SK-N-SH treated with all-trans-retinoic acid at 6 μM for 48 hours (cell line): Measurements from ENCODE around the gene CLEC6A.

Experiments used
- ATAC-seq: fragments of 200-7000 bp; cut with Tn5 transposase; 3 replicates; pipeline ENCODE4 v1.9.1; 2020; ENCODE audit warnings: mild to moderate bottlenecking, moderate library complexity
- ARNTL ChIP-seq: fragments of 450-650 bp; formaldehyde crosslinking; IDR thresholded peaks from 2 replicates; pipeline ENCODE4 v1.5.0; 2020; ENCODE audit warnings: low read depth, mild to moderate bottlenecking, moderate library complexity, borderline replicate concordance
- BACH2 ChIP-seq: fragments of 250-450 bp; sonication (Bioruptor Pico); IDR thresholded peaks from 2 replicates; pipeline ENCODE4 v1.9.0; 2021; ENCODE audit warnings: mild to moderate bottlenecking, borderline replicate concordance
- CREB5 ChIP-seq: fragments of 250-450 bp; sonication (Bioruptor Pico); IDR thresholded peaks from 2 replicates; pipeline ENCODE4 v1.5.1; 2020; ENCODE audit warnings: low read depth, mild to moderate bottlenecking, moderate library complexity
- CSRNP3 ChIP-seq: fragments of 250-450 bp; sonication (Bioruptor Pico); IDR thresholded peaks from 2 replicates; pipeline ENCODE4 v1.5.1; 2021; ENCODE audit warnings: mild to moderate bottlenecking, moderate library complexity
- GLIS3 ChIP-seq: fragments of 250-450 bp; sonication (Bioruptor Pico); IDR thresholded peaks from 2 replicates; pipeline ENCODE4 v1.5.0; 2020; ENCODE audit warnings: mild to moderate bottlenecking, moderate library complexity
- ISL1 ChIP-seq: fragments of 250-450 bp; sonication (Bioruptor Pico); IDR thresholded peaks from 2 replicates; pipeline ENCODE4 v2.1.2; 2022; ENCODE audit warnings: mild to moderate bottlenecking, moderate library complexity
- OSR1 ChIP-seq: fragments of 250-450 bp; sonication (Bioruptor Pico); IDR thresholded peaks from 2 replicates; pipeline ENCODE4 v1.8.0; 2022; ENCODE audit warnings: moderate library complexity, mild to moderate bottlenecking, inconsistent platforms
- RARB ChIP-seq: fragments of 250-450 bp; sonication (Bioruptor Pico); IDR thresholded peaks from 2 replicates; pipeline ENCODE4 v1.8.0; 2021; ENCODE audit warnings: mild to moderate bottlenecking, moderate library complexity
- SNAI2 ChIP-seq: fragments of 250-450 bp; sonication (Bioruptor Pico); IDR thresholded peaks from 2 replicates; pipeline ENCODE4 v1.5.0; 2020; ENCODE audit warnings: mild to moderate bottlenecking, moderate library complexity
- TOX ChIP-seq: fragments of 250-450 bp; sonication (Bioruptor Pico); IDR thresholded peaks from 2 replicates; pipeline ENCODE4 v1.8.0; 2021; ENCODE audit warnings: mild to moderate bottlenecking, moderate library complexity, borderline replicate concordance
- ZC3H10 ChIP-seq: fragments of 250-450 bp; sonication (Bioruptor Pico); IDR thresholded peaks from 2 replicates; pipeline ENCODE4 v1.5.1; 2021; ENCODE audit warnings: mild to moderate bottlenecking, moderate library complexity
- ZFP3 ChIP-seq: fragments of 250-450 bp; sonication (Bioruptor Pico); IDR thresholded peaks from 2 replicates; pipeline ENCODE4 v1.5.0; 2020; ENCODE audit warnings: mild to moderate bottlenecking, moderate library complexity
- ZFP30 ChIP-seq: fragments of 450-650 bp; formaldehyde crosslinking; IDR thresholded peaks from 2 replicates; pipeline ENCODE4 v1.5.0; 2022; ENCODE audit warnings: mild to moderate bottlenecking, moderate library complexity
- ZNF565 ChIP-seq: fragments of 450-650 bp; formaldehyde crosslinking; conservative IDR thresholded peaks from 2 replicates; pipeline ENCODE4 v1.5.0; 2020; ENCODE audit warnings: low read depth, mild to moderate bottlenecking, moderate library complexity
- ZNF70 ChIP-seq: fragments of 450-650 bp; formaldehyde crosslinking; IDR thresholded peaks from 2 replicates; pipeline ENCODE4 v1.5.0; 2020; ENCODE audit warnings: mild to moderate bottlenecking, moderate library complexity
- ZNF8 ChIP-seq: fragments of 450-650 bp; formaldehyde crosslinking; IDR thresholded peaks from 2 replicates; pipeline ENCODE4 v1.5.0; 2020; ENCODE audit warnings: mild to moderate bottlenecking, moderate library complexity
- TF ChIP-seq, protein P1 (sequence below): fragments of 250-450 bp; sonication (Bioruptor Pico); IDR thresholded peaks from 2 replicates; pipeline ENCODE4 v1.8.0; 2020; ENCODE audit warnings: mild to moderate bottlenecking, moderate library complexity, borderline replicate concordance
- TF ChIP-seq, protein P2 (sequence below): fragments of 250-450 bp; sonication (Bioruptor Pico); IDR thresholded peaks from 2 replicates; pipeline ENCODE4 v1.5.0; 2020; ENCODE audit warnings: mild to moderate bottlenecking, moderate library complexity
- TF ChIP-seq, protein P3 (sequence below): fragments of 250-450 bp; sonication (Bioruptor Pico); IDR thresholded peaks from 2 replicates; pipeline ENCODE4 v1.8.0; 2021; ENCODE audit warnings: low read depth, mild to moderate bottlenecking, moderate library complexity, borderline replicate concordance

The CLEC6A gene

DNA sequence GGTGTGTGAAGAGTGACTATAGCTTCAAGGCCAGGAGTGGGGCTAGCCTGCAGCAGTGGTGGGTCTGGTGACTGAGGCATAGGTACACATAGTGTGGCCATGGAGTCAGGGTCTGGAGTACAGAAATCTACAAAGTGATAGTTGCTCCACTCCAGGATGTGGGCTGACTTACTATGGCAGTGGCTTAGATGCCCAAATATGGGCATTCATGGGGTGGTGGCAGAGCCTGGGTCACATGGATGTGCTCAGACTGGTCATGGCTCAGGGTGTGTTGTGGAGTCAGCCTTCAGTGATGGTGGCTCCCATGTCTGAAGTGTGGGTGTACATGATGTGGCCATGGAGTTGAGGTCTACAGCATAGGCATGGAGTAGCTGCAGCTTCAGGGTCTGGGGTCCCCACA, 27.3 kb downstream of the CLEC6A start (continued):
- TF ChIP-seq, protein P1, sequence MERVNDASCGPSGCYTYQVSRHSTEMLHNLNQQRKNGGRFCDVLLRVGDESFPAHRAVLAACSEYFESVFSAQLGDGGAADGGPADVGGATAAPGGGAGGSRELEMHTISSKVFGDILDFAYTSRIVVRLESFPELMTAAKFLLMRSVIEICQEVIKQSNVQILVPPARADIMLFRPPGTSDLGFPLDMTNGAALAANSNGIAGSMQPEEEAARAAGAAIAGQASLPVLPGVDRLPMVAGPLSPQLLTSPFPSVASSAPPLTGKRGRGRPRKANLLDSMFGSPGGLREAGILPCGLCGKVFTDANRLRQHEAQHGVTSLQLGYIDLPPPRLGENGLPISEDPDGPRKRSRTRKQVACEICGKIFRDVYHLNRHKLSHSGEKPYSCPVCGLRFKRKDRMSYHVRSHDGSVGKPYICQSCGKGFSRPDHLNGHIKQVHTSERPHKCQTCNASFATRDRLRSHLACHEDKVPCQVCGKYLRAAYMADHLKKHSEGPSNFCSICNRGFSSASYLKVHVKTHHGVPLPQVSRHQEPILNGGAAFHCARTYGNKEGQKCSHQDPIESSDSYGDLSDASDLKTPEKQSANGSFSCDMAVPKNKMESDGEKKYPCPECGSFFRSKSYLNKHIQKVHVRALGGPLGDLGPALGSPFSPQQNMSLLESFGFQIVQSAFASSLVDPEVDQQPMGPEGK (CRISPR knock-in tag): no peak
- TF ChIP-seq TOX (CRISPR knock-in tag): no peak
- no peak for TF ChIP-seq GLIS3 (CRISPR knock-in tag)
- TF ChIP-seq ZNF70 (CRISPR knock-in tag): no peak
- no peak for TF ChIP-seq ZNF8
- TF ChIP-seq, all 23 proteins: peak for 0

- no peak for ATAC-seq
- TF ChIP-seq, protein P2, sequence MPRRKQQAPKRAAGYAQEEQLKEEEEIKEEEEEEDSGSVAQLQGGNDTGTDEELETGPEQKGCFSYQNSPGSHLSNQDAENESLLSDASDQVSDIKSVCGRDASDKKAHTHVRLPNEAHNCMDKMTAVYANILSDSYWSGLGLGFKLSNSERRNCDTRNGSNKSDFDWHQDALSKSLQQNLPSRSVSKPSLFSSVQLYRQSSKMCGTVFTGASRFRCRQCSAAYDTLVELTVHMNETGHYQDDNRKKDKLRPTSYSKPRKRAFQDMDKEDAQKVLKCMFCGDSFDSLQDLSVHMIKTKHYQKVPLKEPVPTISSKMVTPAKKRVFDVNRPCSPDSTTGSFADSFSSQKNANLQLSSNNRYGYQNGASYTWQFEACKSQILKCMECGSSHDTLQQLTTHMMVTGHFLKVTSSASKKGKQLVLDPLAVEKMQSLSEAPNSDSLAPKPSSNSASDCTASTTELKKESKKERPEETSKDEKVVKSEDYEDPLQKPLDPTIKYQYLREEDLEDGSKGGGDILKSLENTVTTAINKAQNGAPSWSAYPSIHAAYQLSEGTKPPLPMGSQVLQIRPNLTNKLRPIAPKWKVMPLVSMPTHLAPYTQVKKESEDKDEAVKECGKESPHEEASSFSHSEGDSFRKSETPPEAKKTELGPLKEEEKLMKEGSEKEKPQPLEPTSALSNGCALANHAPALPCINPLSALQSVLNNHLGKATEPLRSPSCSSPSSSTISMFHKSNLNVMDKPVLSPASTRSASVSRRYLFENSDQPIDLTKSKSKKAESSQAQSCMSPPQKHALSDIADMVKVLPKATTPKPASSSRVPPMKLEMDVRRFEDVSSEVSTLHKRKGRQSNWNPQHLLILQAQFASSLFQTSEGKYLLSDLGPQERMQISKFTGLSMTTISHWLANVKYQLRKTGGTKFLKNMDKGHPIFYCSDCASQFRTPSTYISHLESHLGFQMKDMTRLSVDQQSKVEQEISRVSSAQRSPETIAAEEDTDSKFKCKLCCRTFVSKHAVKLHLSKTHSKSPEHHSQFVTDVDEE (CRISPR knock-in tag): no peak
- no peak for TF ChIP-seq RARB (CRISPR knock-in tag)
- TF ChIP-seq, protein P1 (CRISPR knock-in tag): no peak
- TF ChIP-seq, protein P3, sequence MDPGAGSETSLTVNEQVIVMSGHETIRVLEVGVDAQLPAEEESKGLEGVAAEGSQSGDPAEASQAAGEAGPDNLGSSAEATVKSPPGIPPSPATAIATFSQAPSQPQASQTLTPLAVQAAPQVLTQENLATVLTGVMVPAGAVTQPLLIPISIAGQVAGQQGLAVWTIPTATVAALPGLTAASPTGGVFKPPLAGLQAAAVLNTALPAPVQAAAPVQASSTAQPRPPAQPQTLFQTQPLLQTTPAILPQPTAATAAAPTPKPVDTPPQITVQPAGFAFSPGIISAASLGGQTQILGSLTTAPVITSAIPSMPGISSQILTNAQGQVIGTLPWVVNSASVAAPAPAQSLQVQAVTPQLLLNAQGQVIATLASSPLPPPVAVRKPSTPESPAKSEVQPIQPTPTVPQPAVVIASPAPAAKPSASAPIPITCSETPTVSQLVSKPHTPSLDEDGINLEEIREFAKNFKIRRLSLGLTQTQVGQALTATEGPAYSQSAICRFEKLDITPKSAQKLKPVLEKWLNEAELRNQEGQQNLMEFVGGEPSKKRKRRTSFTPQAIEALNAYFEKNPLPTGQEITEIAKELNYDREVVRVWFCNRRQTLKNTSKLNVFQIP (CRISPR knock-in tag): no peak
- no peak for TF ChIP-seq OSR1 (CRISPR knock-in tag)
- TF ChIP-seq ZFP30 (CRISPR knock-in tag): no peak
- TF ChIP-seq ZC3H10 (CRISPR knock-in tag): no peak
- TF ChIP-seq ZNF8: no peak
- no peak for TF ChIP-seq ZNF565 (CRISPR knock-in tag)
- no peak for TF ChIP-seq ISL1 (CRISPR knock-in tag)
- no peak for TF ChIP-seq CSRNP3 (CRISPR knock-in tag)
- TF ChIP-seq ZNF70 (CRISPR knock-in tag): no peak
- TF ChIP-seq TOX (CRISPR knock-in tag): no peak
- no peak for TF ChIP-seq SNAI2 (CRISPR knock-in tag)
- no peak for TF ChIP-seq ZFP3 (CRISPR knock-in tag)
- no peak for TF ChIP-seq ARNTL (CRISPR knock-in tag)
- TF ChIP-seq GLIS3 (CRISPR knock-in tag): no peak
- no peak for TF ChIP-seq CREB5 (CRISPR knock-in tag)
- no peak for TF ChIP-seq BACH2 (CRISPR knock-in tag)
Observed at GRCh38 chr12:8491646-8492530, 36.1 kb downstream of the CLEC6A start.
